Keratinocyte (primary cell): ENCODE data around the gene SHCBP1. TPM values are rescaled to one million over a fixed set of nuclear protein-coding genes. Genes with fewer than 3 reads are reported as not detected.

Source experiments
- DNase-seq: peaks from one replicate; pipeline ENCODE4 v3.0.0-alpha.2; 2011; ENCODE audit warnings: low read depth, missing footprints, low spot score
- FAIRE-seq: peaks from 2 replicates; lab custom pipeline; 2011; peaks lifted over from hg19 to GRCh38; lab: Jason Lieb, UNC
- H2AFZ ChIP-seq: 2 replicates; pipeline ENCODE4 v1.6.0; 2012; ENCODE audit warnings: low read length, control low read depth, inconsistent platforms; ENCODE audit not compliant: control insufficient read depth
- H3K27ac ChIP-seq: 2 replicates; pipeline ENCODE4 v1.5.1; 2011; ENCODE audit warnings: low read length; ENCODE audit not compliant: control insufficient read depth, insufficient read depth
- H3K27me3 ChIP-seq: 3 replicates; pipeline ENCODE4 v1.6.0; 2011; ENCODE audit warnings: low read length; ENCODE audit not compliant: control insufficient read depth, insufficient read depth; ENCODE audit errors: extremely low read depth
- H3K36me3 ChIP-seq, 2 experiments: 2 replicates in 1 of 2; 3 replicates in 1 of 2; pipeline ENCODE4 v1.5.1; 2011; ENCODE audit warnings: low read length in 2 of 2, mild to moderate bottlenecking in 1 of 2; ENCODE audit not compliant: control insufficient read depth in 2 of 2, insufficient read depth in 2 of 2; ENCODE audit errors: extremely low read depth in 1 of 2
- H3K4me1 ChIP-seq: 3 replicates; pipeline ENCODE4 v1.5.1; 2011; ENCODE audit warnings: low read length; ENCODE audit not compliant: control insufficient read depth, insufficient read depth; ENCODE audit errors: extremely low read depth
- H3K4me2 ChIP-seq: 3 replicates; pipeline ENCODE4 v1.6.0; 2011; ENCODE audit warnings: low read depth, low read length; ENCODE audit not compliant: control insufficient read depth, insufficient read depth; ENCODE audit errors: extremely low read depth
- H3K4me3 ChIP-seq, 3 experiments: fragments of 200-600 bp in 1 of 3; sonication (generic) in 1 of 3; 2 replicates in 2 of 3; 3 replicates in 1 of 3; pipeline ENCODE4 v1.5.1; 2011 to 2016; ENCODE audit warnings: low read length in 3 of 3, mild to moderate bottlenecking in 3 of 3, control low read depth in 2 of 3, inconsistent platforms in 1 of 3, low read depth in 1 of 3, mixed read lengths in 1 of 3, mixed run types in 1 of 3, moderate library complexity in 1 of 3; ENCODE audit not compliant: control insufficient read depth in 2 of 3, insufficient read depth in 2 of 3; ENCODE audit errors: extremely low read depth in 1 of 3
- H3K79me2 ChIP-seq: 2 replicates; pipeline ENCODE4 v1.6.0; 2012; ENCODE audit warnings: low read length; ENCODE audit not compliant: control insufficient read depth, insufficient read depth
- H3K9ac ChIP-seq: 3 replicates; pipeline ENCODE4 v1.6.0; 2011; ENCODE audit warnings: low read length; ENCODE audit not compliant: control insufficient read depth, insufficient read depth; ENCODE audit errors: extremely low read depth
- H3K9me1 ChIP-seq: 3 replicates; pipeline ENCODE4 v1.6.0; 2011; ENCODE audit warnings: low read length; ENCODE audit not compliant: control insufficient read depth, insufficient read depth; ENCODE audit errors: extremely low read depth
- H3K9me3 ChIP-seq: 2 replicates; pipeline ENCODE4 v1.5.1; 2012; ENCODE audit warnings: low read depth, low read length; ENCODE audit not compliant: control insufficient read depth
- H4K20me1 ChIP-seq: 3 replicates; pipeline ENCODE4 v1.6.0; 2011; ENCODE audit warnings: low read length; ENCODE audit not compliant: control insufficient read depth, insufficient read depth; ENCODE audit errors: extremely low read depth
- EZH2 ChIP-seq: IDR thresholded peaks from one replicate; pipeline ENCODE4 v1.6.1; 2012; ENCODE audit warnings: inconsistent platforms, mild to moderate bottlenecking, low read length, moderate library complexity
- dilution Hi-C: fragments of 300-500 bp; cut with MboI; formaldehyde crosslinking; loops from one replicate; pipeline ENCODE4 v1.7.0; 2020; ENCODE audit warnings: low sequenced_read_pairs; ENCODE audit not compliant: extremely low pct_ligation_motif_present
- polyA plus RNA-seq, 5 experiments: library from polyadenylated mRNA; depleted of rRNA in 3 of 5; stranded (reverse) in 3 of 5; stranded (forward) in 1 of 5; unstranded in 1 of 5; fragments of >200 nt; gene quantifications; 1 replicate in 1 of 5; 2 replicates in 3 of 5; 3 replicates in 1 of 5; pipeline versions ENCODE4 v1.2.1 to v1.2.3, GENCODE V29; 2011 to 2012; ENCODE audit warnings: missing spikeins in 2 of 5, low read depth in 1 of 5, low replicate concordance in 1 of 5
- TF ChIP-seq, protein P1 (sequence below), 3 experiments: IDR thresholded peaks in 1 of 3; conservative IDR thresholded peaks in 1 of 3; optimal IDR thresholded peaks in 1 of 3; 2 replicates in 2 of 3; 3 replicates in 1 of 3; pipeline versions ENCODE3 to v1.5.1; 2011; ENCODE audit warnings: low read length in 3 of 3, mild to moderate bottlenecking in 3 of 3, moderate library complexity in 2 of 3, control low read depth in 1 of 3, inconsistent platforms in 1 of 3; ENCODE audit not compliant: insufficient read depth in 2 of 3; ENCODE audit errors: extremely low read depth in 1 of 3

SHCBP1 gene
- polyA plus RNA-seq, 1 donor (not counting 4 experiments of a cell fraction or from before 2014, with no cell fraction given) = 18.0 TPM

DNA sequence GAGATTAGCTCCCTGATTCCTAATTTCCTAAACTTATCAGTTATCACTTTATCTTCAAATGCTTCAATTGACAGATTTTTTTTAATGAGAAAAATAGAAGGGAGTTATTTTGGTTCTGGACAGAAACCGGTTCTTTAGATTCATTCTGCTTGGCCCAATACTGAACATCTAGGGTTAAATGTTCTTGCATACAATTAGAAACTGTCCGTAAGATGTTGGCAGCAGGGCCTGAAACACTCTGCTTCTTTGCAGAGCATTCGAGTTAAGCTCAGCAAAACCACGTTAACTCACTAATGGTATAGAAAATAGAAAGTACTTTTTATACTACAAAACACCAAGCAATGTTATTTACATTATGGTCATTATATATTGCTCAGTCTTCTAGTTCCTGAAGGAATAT, 7.2 kb downstream of the SHCBP1 start:
- no peak overlapping the region for H2AFZ ChIP-seq
- no peaks in the 10 kb centered on the region for H4K20me1 ChIP-seq
- no peak overlapping the region for H3K4me2 ChIP-seq
- dilution Hi-C loops = no loop called here
- no peaks in the 10 kb centered on the region for H3K27me3 ChIP-seq
- no peak for DNase-seq
- TF ChIP-seq, protein P1, sequence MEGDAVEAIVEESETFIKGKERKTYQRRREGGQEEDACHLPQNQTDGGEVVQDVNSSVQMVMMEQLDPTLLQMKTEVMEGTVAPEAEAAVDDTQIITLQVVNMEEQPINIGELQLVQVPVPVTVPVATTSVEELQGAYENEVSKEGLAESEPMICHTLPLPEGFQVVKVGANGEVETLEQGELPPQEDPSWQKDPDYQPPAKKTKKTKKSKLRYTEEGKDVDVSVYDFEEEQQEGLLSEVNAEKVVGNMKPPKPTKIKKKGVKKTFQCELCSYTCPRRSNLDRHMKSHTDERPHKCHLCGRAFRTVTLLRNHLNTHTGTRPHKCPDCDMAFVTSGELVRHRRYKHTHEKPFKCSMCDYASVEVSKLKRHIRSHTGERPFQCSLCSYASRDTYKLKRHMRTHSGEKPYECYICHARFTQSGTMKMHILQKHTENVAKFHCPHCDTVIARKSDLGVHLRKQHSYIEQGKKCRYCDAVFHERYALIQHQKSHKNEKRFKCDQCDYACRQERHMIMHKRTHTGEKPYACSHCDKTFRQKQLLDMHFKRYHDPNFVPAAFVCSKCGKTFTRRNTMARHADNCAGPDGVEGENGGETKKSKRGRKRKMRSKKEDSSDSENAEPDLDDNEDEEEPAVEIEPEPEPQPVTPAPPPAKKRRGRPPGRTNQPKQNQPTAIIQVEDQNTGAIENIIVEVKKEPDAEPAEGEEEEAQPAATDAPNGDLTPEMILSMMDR (optimal IDR thresholded peaks at IDR 0.05 in 1 of 3, IDR thresholded peaks at IDR 0.05 in 1 of 3, conservative IDR thresholded peaks at IDR 0.05 in 1 of 3; ENCODE audit: extremely low read depth in 1 of 3, insufficient read depth in 2 of 3, low read length in 3 of 3) = no peak
- no peak for TF ChIP-seq EZH2
- H3K27ac ChIP-seq = no peak overlapping the region
- H3K9ac ChIP-seq = no peak overlapping the region
- no peaks in the 10 kb centered on the region for H3K9me3 ChIP-seq
- peaks cover 3 to 11% of the 10 kb centered on the region in 2 experiments for H3K36me3 ChIP-seq
- no peak overlapping the region for H3K4me3 ChIP-seq
- no peaks in the 10 kb centered on the region for H3K9me1 ChIP-seq
- H3K4me1 ChIP-seq = no peaks in the 10 kb centered on the region
- FAIRE-seq = no peak
- H3K79me2 ChIP-seq = peaks cover 6% of the 10 kb centered on the region

DNA sequence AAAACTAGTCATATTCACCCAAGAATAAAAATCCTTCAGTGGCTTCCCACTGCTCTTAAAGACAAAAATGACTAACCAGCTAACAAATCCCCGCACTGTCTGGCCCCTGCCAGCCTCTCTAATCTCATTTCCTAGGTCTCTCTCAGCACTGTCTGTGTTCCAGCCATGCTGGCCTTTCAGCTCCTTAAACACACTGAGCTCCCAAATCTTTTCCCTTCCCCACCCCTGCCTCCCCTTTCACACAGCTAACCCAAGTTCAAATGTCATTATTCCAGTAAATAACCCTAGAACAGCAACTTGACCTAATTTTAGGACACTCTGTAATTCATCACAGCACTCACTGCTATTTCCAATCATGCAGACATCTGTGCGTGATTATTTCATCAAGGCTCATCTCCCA, 7.8 kb downstream of the SHCBP1 start:
- Histone ChIP-seq H3K36me3 (peaks cover 3 to 11% of the 10 kb centered on the region in 2 experiments), H3K4me1 (no peaks in the 10 kb centered on the region), H3K79me2 (peaks cover 2% of the 10 kb centered on the region), H3K9me1 (no peaks in the 10 kb centered on the region), H3K27me3 (no peaks in the 10 kb centered on the region), H3K4me2 (no peak overlapping the region), H4K20me1 (no peaks in the 10 kb centered on the region), H3K9ac (no peak overlapping the region), H3K4me3 (no peak overlapping the region), H3K27ac (no peak overlapping the region), H3K9me3 (no peaks in the 10 kb centered on the region), H2AFZ (no peak overlapping the region)
- dilution Hi-C loops = no loop called here
- DNase-seq (no peak), FAIRE-seq (no peak)
- no peak for TF ChIP-seq EZH2
- TF ChIP-seq, protein P1 (optimal IDR thresholded peaks at IDR 0.05 in 1 of 3, IDR thresholded peaks at IDR 0.05 in 1 of 3, conservative IDR thresholded peaks at IDR 0.05 in 1 of 3; ENCODE audit: extremely low read depth in 1 of 3, insufficient read depth in 2 of 3, low read length in 3 of 3) = no peak
